ENCODE measurements around the gene TMEM181. TPM values are rescaled to one million over a fixed set of nuclear protein-coding genes. Genes with fewer than 3 reads are reported as not detected.
A peak's percentile ranks its signal among the peaks of the same experiment; 100 is the strongest.

The TMEM181 gene
- polyA plus RNA-seq, 4 donors = 14.9 to 41.1 (median 19.1) TPM

GRCh38 chr6:158634695-158635426 lies 75.0 kb downstream of the TMEM181 start:
- Histone ChIP-seq H3K27me3 (ENCODE audit: control insufficient read depth in 3 of 3, insufficient read depth in 3 of 3, low read length in 3 of 3) (no peaks in the 10 kb centered on the region), H3K4me1 (ENCODE audit: control insufficient read depth in 3 of 3, insufficient read depth in 2 of 3, low read depth in 1 of 3, low read length in 2 of 3) (peaks cover 0 to 19% (median 7%) of the 10 kb centered on the region in 3 donors), H3K36me3 (ENCODE audit: control insufficient read depth in 3 of 3, insufficient read depth in 2 of 3, low read depth in 1 of 3, low read length in 3 of 3) (peaks cover 5 to 53% (median 12%) of the 10 kb centered on the region in 3 donors), H3K9me3 (ENCODE audit: control insufficient read depth in 2 of 2, insufficient read depth in 1 of 2, low read depth in 1 of 2, low read length in 1 of 2) (no peaks in the 10 kb centered on the region), H3K27ac (ENCODE audit: low read depth in 1 of 3, low read length in 2 of 3) (peak overlapping the region in 1 of 3 donors; percentile 5), H3K4me3 (ENCODE audit: low read depth in 1 of 3, low read length in 3 of 3) (no peak overlapping the region)
- WGBS, 3 donors = 69 to 75% (median 69%) methylated on average over 6 of the region's 6 CpGs
- DNase-seq (no peak), FAIRE-seq (no peak)

GRCh38 chr6:158635427-158636073 lies 75.7 kb downstream of the TMEM181 start:
- no peak for DNase-seq
- FAIRE-seq = no peak
- no peaks in the 10 kb centered on the region for H3K27me3 ChIP-seq (ENCODE audit: control insufficient read depth in 3 of 3, insufficient read depth in 3 of 3, low read length in 3 of 3)
- WGBS, 3 donors = 88 to 96% (median 90%) methylated on average over 7 of the region's 7 CpGs
- no peak overlapping the region for H3K27ac ChIP-seq (ENCODE audit: low read depth in 1 of 3, low read length in 2 of 3)
- peaks cover 5 to 53% (median 16%) of the 10 kb centered on the region in 3 donors for H3K36me3 ChIP-seq (ENCODE audit: control insufficient read depth in 3 of 3, insufficient read depth in 2 of 3, low read depth in 1 of 3, low read length in 3 of 3)
- H3K9me3 ChIP-seq (ENCODE audit: control insufficient read depth in 2 of 2, insufficient read depth in 1 of 2, low read depth in 1 of 2, low read length in 1 of 2) = no peaks in the 10 kb centered on the region
- H3K4me1 ChIP-seq (ENCODE audit: control insufficient read depth in 3 of 3, insufficient read depth in 2 of 3, low read depth in 1 of 3, low read length in 2 of 3) = peaks cover 2 to 17% (median 8%) of the 10 kb centered on the region in 3 donors
- no peak overlapping the region for H3K4me3 ChIP-seq (ENCODE audit: low read depth in 1 of 3, low read length in 3 of 3)

- DNase-seq (no peak), FAIRE-seq (no peak)
- no peaks in the 10 kb centered on the region for H3K9me3 ChIP-seq (ENCODE audit: control insufficient read depth in 2 of 2, insufficient read depth in 1 of 2, low read depth in 1 of 2, low read length in 1 of 2)
- no peak overlapping the region for H3K27ac ChIP-seq (ENCODE audit: low read depth in 1 of 3, low read length in 2 of 3)
- H3K4me1 ChIP-seq (ENCODE audit: control insufficient read depth in 3 of 3, insufficient read depth in 2 of 3, low read depth in 1 of 3, low read length in 2 of 3) = peaks cover 3 to 6% (median 6%) of the 10 kb centered on the region in 3 donors
- H3K27me3 ChIP-seq (ENCODE audit: control insufficient read depth in 3 of 3, insufficient read depth in 3 of 3, low read length in 3 of 3) = no peaks in the 10 kb centered on the region
- H3K4me3 ChIP-seq (ENCODE audit: low read depth in 1 of 3, low read length in 3 of 3) = no peak overlapping the region
- peaks cover 5 to 45% (median 17%) of the 10 kb centered on the region in 3 donors for H3K36me3 ChIP-seq (ENCODE audit: control insufficient read depth in 3 of 3, insufficient read depth in 2 of 3, low read depth in 1 of 3, low read length in 3 of 3)
- WGBS, 3 donors = 93 to 96% (median 95%) methylated on average over 8 of the region's 8 CpGs
Observed at GRCh38 chr6:158636778-158637177, 76.9 kb downstream of the TMEM181 start.

GRCh38 chr6:158638324-158638854 lies 78.5 kb downstream of the TMEM181 start:
- Histone ChIP-seq H3K9me3 (ENCODE audit: control insufficient read depth in 2 of 2, insufficient read depth in 1 of 2, low read depth in 1 of 2, low read length in 1 of 2) (no peaks in the 10 kb centered on the region), H3K27ac (ENCODE audit: low read depth in 1 of 3, low read length in 2 of 3) (no peak overlapping the region), H3K4me3 (ENCODE audit: low read depth in 1 of 3, low read length in 3 of 3) (no peak overlapping the region), H3K4me1 (ENCODE audit: control insufficient read depth in 3 of 3, insufficient read depth in 2 of 3, low read depth in 1 of 3, low read length in 2 of 3) (peaks cover 5 to 17% (median 8%) of the 10 kb centered on the region in 3 donors), H3K27me3 (ENCODE audit: control insufficient read depth in 3 of 3, insufficient read depth in 3 of 3, low read length in 3 of 3) (no peaks in the 10 kb centered on the region), H3K36me3 (ENCODE audit: control insufficient read depth in 3 of 3, insufficient read depth in 2 of 3, low read depth in 1 of 3, low read length in 3 of 3) (peaks cover 5 to 38% (median 17%) of the 10 kb centered on the region in 3 donors)
- DNase-seq = no peak
- FAIRE-seq = no peak
- WGBS, 3 donors = 70 to 83% (median 82%) methylated on average over 3 of the region's 3 CpGs

GRCh38 chr6:158639056-158639455 lies 79.2 kb downstream of the TMEM181 start:
- no peaks in the 10 kb centered on the region for H3K27me3 ChIP-seq (ENCODE audit: control insufficient read depth in 3 of 3, insufficient read depth in 3 of 3, low read length in 3 of 3)
- H3K36me3 ChIP-seq (ENCODE audit: control insufficient read depth in 3 of 3, insufficient read depth in 2 of 3, low read depth in 1 of 3, low read length in 3 of 3) = peaks cover 5 to 38% (median 17%) of the 10 kb centered on the region in 3 donors
- no peaks in the 10 kb centered on the region for H3K9me3 ChIP-seq (ENCODE audit: control insufficient read depth in 2 of 2, insufficient read depth in 1 of 2, low read depth in 1 of 2, low read length in 1 of 2)
- FAIRE-seq = no peak
- H3K4me3 ChIP-seq (ENCODE audit: low read depth in 1 of 3, low read length in 3 of 3) = no peak overlapping the region
- no peak for DNase-seq
- peaks cover 5 to 17% (median 8%) of the 10 kb centered on the region in 3 donors for H3K4me1 ChIP-seq (ENCODE audit: control insufficient read depth in 3 of 3, insufficient read depth in 2 of 3, low read depth in 1 of 3, low read length in 2 of 3)
- H3K27ac ChIP-seq (ENCODE audit: low read depth in 1 of 3, low read length in 2 of 3) = no peak overlapping the region
- 85 to 93% (median 90%) methylated on average over 5 of the region's 5 CpGs for WGBS, 3 donors

GRCh38 chr6:158640519-158640918 lies 80.6 kb downstream of the TMEM181 start:
- H3K27me3 ChIP-seq (ENCODE audit: control insufficient read depth in 3 of 3, insufficient read depth in 3 of 3, low read length in 3 of 3) = no peaks in the 10 kb centered on the region
- no peak overlapping the region for H3K27ac ChIP-seq (ENCODE audit: low read depth in 1 of 3, low read length in 2 of 3)
- H3K36me3 ChIP-seq (ENCODE audit: control insufficient read depth in 3 of 3, insufficient read depth in 2 of 3, low read depth in 1 of 3, low read length in 3 of 3) = peaks cover 2 to 33% (median 15%) of the 10 kb centered on the region in 3 donors
- H3K9me3 ChIP-seq (ENCODE audit: control insufficient read depth in 2 of 2, insufficient read depth in 1 of 2, low read depth in 1 of 2, low read length in 1 of 2) = no peaks in the 10 kb centered on the region
- H3K4me3 ChIP-seq (ENCODE audit: low read depth in 1 of 3, low read length in 3 of 3) = no peak overlapping the region
- FAIRE-seq = no peak
- peaks cover 5 to 22% (median 8%) of the 10 kb centered on the region in 3 donors for H3K4me1 ChIP-seq (ENCODE audit: control insufficient read depth in 3 of 3, insufficient read depth in 2 of 3, low read depth in 1 of 3, low read length in 2 of 3)
- DNase-seq = no peak
- WGBS, 3 donors = 83 to 97% (median 90%) methylated on average over 2 of the region's 2 CpGs

- Histone ChIP-seq H3K36me3 (ENCODE audit: control insufficient read depth in 3 of 3, insufficient read depth in 2 of 3, low read depth in 1 of 3, low read length in 3 of 3) (peaks cover 2 to 23% (median 7%) of the 10 kb centered on the region in 3 donors), H3K4me1 (ENCODE audit: control insufficient read depth in 3 of 3, insufficient read depth in 2 of 3, low read depth in 1 of 3, low read length in 2 of 3) (peaks cover 5 to 31% (median 8%) of the 10 kb centered on the region in 3 donors), H3K9me3 (ENCODE audit: control insufficient read depth in 2 of 2, insufficient read depth in 1 of 2, low read depth in 1 of 2, low read length in 1 of 2) (no peaks in the 10 kb centered on the region), H3K27me3 (ENCODE audit: control insufficient read depth in 3 of 3, insufficient read depth in 3 of 3, low read length in 3 of 3) (no peaks in the 10 kb centered on the region), H3K4me3 (ENCODE audit: low read depth in 1 of 3, low read length in 3 of 3) (peak overlapping the region in 1 of 3 donors; percentile 95), H3K27ac (ENCODE audit: low read depth in 1 of 3, low read length in 2 of 3) (peak overlapping the region; percentile 34 to 100 (median 47))
- DNase-seq (peak; percentile 76 to 79), FAIRE-seq (no peak)
- 22 to 47% (median 27%) methylated on average over 8 of the region's 8 CpGs for WGBS, 3 donors
Observed at GRCh38 chr6:158642097-158642601, 82.3 kb downstream of the TMEM181 start.

- DNase-seq = no peak
- peaks cover 5 to 31% (median 8%) of the 10 kb centered on the region in 3 donors for H3K4me1 ChIP-seq (ENCODE audit: control insufficient read depth in 3 of 3, insufficient read depth in 2 of 3, low read depth in 1 of 3, low read length in 2 of 3)
- H3K27me3 ChIP-seq (ENCODE audit: control insufficient read depth in 3 of 3, insufficient read depth in 3 of 3, low read length in 3 of 3) = no peaks in the 10 kb centered on the region
- peaks cover 0 to 20% (median 7%) of the 10 kb centered on the region in 3 donors for H3K36me3 ChIP-seq (ENCODE audit: control insufficient read depth in 3 of 3, insufficient read depth in 2 of 3, low read depth in 1 of 3, low read length in 3 of 3)
- 1% methylated on average over 20 to 21 of the region's 21 CpGs for WGBS, 3 donors
- peak overlapping the region; percentile 91 to 95 (median 91) for H3K4me3 ChIP-seq (ENCODE audit: low read depth in 1 of 3, low read length in 3 of 3)
- no peak for FAIRE-seq
- H3K9me3 ChIP-seq (ENCODE audit: control insufficient read depth in 2 of 2, insufficient read depth in 1 of 2, low read depth in 1 of 2, low read length in 1 of 2) = no peaks in the 10 kb centered on the region
- peak overlapping the region; percentile 92 to 100 (median 99) for H3K27ac ChIP-seq (ENCODE audit: low read depth in 1 of 3, low read length in 2 of 3)
Observed at GRCh38 chr6:158643836-158644230, 83.9 kb downstream of the TMEM181 start.
